H1 (cell line): ENCODE measurements around the gene GLRX. TPM values are rescaled to one million over a fixed set of nuclear protein-coding genes. Genes with fewer than 3 reads are reported as not detected.

Experiments
- CTCF ChIA-PET: fragments of 300-600 bp; sonication (Branson Sonifier 250); formaldehyde crosslinking; loops from one replicate; lab custom pipeline; 2021; ENCODE audit not compliant: partially characterized antibody; lab: Charles Lee
- POLR2A ChIA-PET: fragments of 300-600 bp; sonication (Branson Sonifier 250); formaldehyde crosslinking; loops from one replicate; lab custom pipeline; 2021; ENCODE audit warnings: inconsistent platforms; ENCODE audit not compliant: partially characterized antibody; lab: Charles Lee
- DNase-seq, 2 experiments: peaks; one replicate each; pipeline versions ENCODE4 v3.0.0 to v3.0.0-alpha.2; 2010 to 2022; ENCODE audit warnings: low spot score in 2 of 2, low read depth in 1 of 2, mixed read lengths in 1 of 2
- FAIRE-seq: peaks from 2 replicates; lab custom pipeline; 2011; peaks lifted over from hg19 to GRCh38; lab: Jason Lieb, UNC
- H2AFZ ChIP-seq: 2 replicates; pipeline ENCODE4 v1.8.1; 2012; ENCODE audit warnings: low read length, inconsistent platforms
- H2AK5ac ChIP-seq: 2 replicates; pipeline ENCODE4 v1.6.1; 2013; ENCODE audit warnings: low read depth, low read length
- H2BK120ac ChIP-seq: replicated peaks from 2 replicates; pipeline ENCODE3; 2013; ENCODE audit warnings: low read depth, low read length, inconsistent platforms
- H2BK12ac ChIP-seq: 2 replicates; pipeline ENCODE4 v1.6.1; 2013; ENCODE audit warnings: low read depth, low read length
- H2BK15ac ChIP-seq: 2 replicates; pipeline ENCODE4 v1.6.1; 2013; ENCODE audit warnings: low read length
- H2BK20ac ChIP-seq: 2 replicates; pipeline ENCODE4 v1.6.1; 2013; ENCODE audit warnings: low read length
- H2BK5ac ChIP-seq: 2 replicates; pipeline ENCODE4 v1.6.1; 2013; ENCODE audit warnings: low read depth, low read length
- H3K14ac ChIP-seq: 2 replicates; pipeline ENCODE4 v1.6.1; 2013; ENCODE audit warnings: inconsistent platforms; ENCODE audit not compliant: insufficient read length
- H3K18ac ChIP-seq: 2 replicates; pipeline ENCODE4 v1.6.1; 2013; ENCODE audit warnings: low read length; ENCODE audit errors: extremely low read depth
- H3K23ac ChIP-seq: 2 replicates; pipeline ENCODE4 v1.6.1; 2013; ENCODE audit warnings: inconsistent platforms; ENCODE audit not compliant: insufficient read length
- H3K23me2 ChIP-seq: 2 replicates; pipeline ENCODE4 v1.6.1; 2013; ENCODE audit warnings: low read depth, low read length
- H3K27ac ChIP-seq: 2 replicates; pipeline ENCODE4 v1.6.1; 2011; ENCODE audit warnings: low read depth, low read length, inconsistent platforms
- H3K27me3 ChIP-seq, 4 experiments: replicated peaks in 1 of 4; 1 replicate in 1 of 4; 2 replicates in 3 of 4; pipeline versions ENCODE4 v1.6.1 to v1.8.1; 2011 to 2013; ENCODE audit warnings: low read length in 3 of 4, mild to moderate bottlenecking in 3 of 4, inconsistent platforms in 2 of 4, mixed read lengths in 2 of 4, moderate library complexity in 1 of 4; ENCODE audit not compliant: control insufficient read depth in 3 of 4, insufficient read depth in 3 of 4; ENCODE audit errors: extremely low read depth in 1 of 4
- H3K36me3 ChIP-seq, 4 experiments: 2 replicates each; pipeline versions ENCODE4 v1.6.1 to v1.8.1; 2011 to 2013; ENCODE audit warnings: mild to moderate bottlenecking in 4 of 4, low read length in 3 of 4, moderate library complexity in 2 of 4, control low read depth in 1 of 4, inconsistent platforms in 1 of 4; ENCODE audit not compliant: insufficient read depth in 4 of 4, control insufficient read depth in 2 of 4
- H3K4ac ChIP-seq: replicated peaks from 2 replicates; pipeline ENCODE3; 2013; ENCODE audit warnings: low read length, low read depth, mixed read lengths, inconsistent platforms; ENCODE audit not compliant: insufficient read length
- H3K4me1 ChIP-seq, 4 experiments: replicated peaks in 1 of 4; 1 replicate in 1 of 4; 2 replicates in 3 of 4; pipeline versions ENCODE4 v1.6.1 to v1.8.1; 2011 to 2013; ENCODE audit warnings: low read length in 3 of 4, inconsistent platforms in 2 of 4, mixed read lengths in 1 of 4; ENCODE audit not compliant: insufficient read depth in 4 of 4, control insufficient read depth in 3 of 4
- H3K4me2 ChIP-seq, 2 experiments: 2 replicates each; pipeline versions ENCODE4 v1.6.1 to v1.8.1; 2011 to 2013; ENCODE audit warnings: low read depth in 2 of 2, low read length in 2 of 2, control low read depth in 1 of 2, inconsistent platforms in 1 of 2, mild to moderate bottlenecking in 1 of 2; ENCODE audit not compliant: insufficient read depth in 1 of 2
- H3K4me3 ChIP-seq, 4 experiments: fragments of 200-600, 300-600 bp in 1 of 4; sonication (generic), shearing (Covaris generic), sonication (Bioruptor Twin) in 1 of 4; 2 replicates each; pipeline versions ENCODE4 v1.5.1 to v1.8.1; 2011 to 2016; ENCODE audit warnings: low read length in 4 of 4, low read depth in 3 of 4, control low read depth in 2 of 4, inconsistent platforms in 2 of 4, mild to moderate bottlenecking in 2 of 4, mixed read lengths in 1 of 4, moderate library complexity in 1 of 4; ENCODE audit not compliant: insufficient read depth in 2 of 4; ENCODE audit errors: extremely low read depth in 1 of 4
- H3K56ac ChIP-seq: replicated peaks from 2 replicates; pipeline ENCODE3; 2013; ENCODE audit warnings: low read depth, mild to moderate bottlenecking, mixed read lengths, low read length, inconsistent platforms; ENCODE audit not compliant: insufficient read length
- H3K79me1 ChIP-seq: 2 replicates; pipeline ENCODE4 v1.6.1; 2013; ENCODE audit warnings: low read depth, low read length, control low read depth
- H3K79me2 ChIP-seq, 2 experiments: 2 replicates each; pipeline versions ENCODE4 v1.6.1 to v1.8.1; 2012 to 2013; ENCODE audit warnings: low read length in 2 of 2, mild to moderate bottlenecking in 2 of 2, inconsistent platforms in 1 of 2; ENCODE audit not compliant: insufficient read depth in 2 of 2, control insufficient read depth in 1 of 2
- H3K9ac ChIP-seq, 4 experiments: replicated peaks in 1 of 4; 1 replicate in 1 of 4; 2 replicates in 3 of 4; pipeline versions ENCODE4 v1.6.1 to v1.8.1; 2011 to 2013; ENCODE audit warnings: low read depth in 3 of 4, low read length in 3 of 4, control low read depth in 2 of 4, mild to moderate bottlenecking in 2 of 4, moderate library complexity in 2 of 4, inconsistent platforms in 1 of 4; ENCODE audit errors: extremely low read depth in 1 of 4
- H3K9me3 ChIP-seq, 2 experiments: 2 replicates each; pipeline versions ENCODE4 v1.6.1 to v1.8.1; 2012 to 2013; ENCODE audit warnings: mild to moderate bottlenecking in 2 of 2, moderate library complexity in 2 of 2, control low read depth in 1 of 2, inconsistent platforms in 1 of 2, low read depth in 1 of 2, low read length in 1 of 2, mixed read lengths in 1 of 2; ENCODE audit not compliant: insufficient read depth in 2 of 2
- H4K20me1 ChIP-seq, 2 experiments: replicated peaks in 1 of 2; 2 replicates each; pipeline versions ENCODE3 to v1.8.1; 2011 to 2013; ENCODE audit warnings: inconsistent platforms in 2 of 2, low read length in 2 of 2, mild to moderate bottlenecking in 1 of 2; ENCODE audit not compliant: insufficient read depth in 2 of 2, control insufficient read depth in 1 of 2
- H4K5ac ChIP-seq: 2 replicates; pipeline ENCODE4 v1.6.1; 2013; ENCODE audit warnings: low read length, low read depth, mixed read lengths, inconsistent platforms; ENCODE audit not compliant: insufficient read length
- H4K8ac ChIP-seq: 2 replicates; pipeline ENCODE4 v1.8.0; 2013; ENCODE audit warnings: mild to moderate bottlenecking, moderate library complexity, low read length, inconsistent platforms; ENCODE audit not compliant: insufficient read depth; ENCODE audit errors: extremely low read depth
- H4K91ac ChIP-seq: replicated peaks from 2 replicates; pipeline ENCODE3; 2013; ENCODE audit warnings: low read length, mixed read lengths, inconsistent platforms; ENCODE audit not compliant: insufficient read length
- ATF2 ChIP-seq: IDR thresholded peaks from 2 replicates; pipeline ENCODE4 v1.6.1; 2012; ENCODE audit warnings: low read length, inconsistent platforms
- BACH1 ChIP-seq: IDR thresholded peaks from 2 replicates; pipeline ENCODE4 v1.6.1; 2012; ENCODE audit warnings: low read length, improper control_type of control experiment
- CHD2 ChIP-seq: IDR thresholded peaks from 2 replicates; pipeline ENCODE4 v1.6.1; 2012; ENCODE audit warnings: low read length, improper control_type of control experiment
- KDM1A ChIP-seq: fragments of 200-600, 300-600 bp; sonication (generic); IDR thresholded peaks from 2 replicates; pipeline ENCODE4 v1.7.1; 2016; ENCODE audit warnings: mild to moderate bottlenecking, low read length, borderline replicate concordance
- PHF8 ChIP-seq: fragments of 200-600 bp; sonication (generic); conservative IDR thresholded peaks from 2 replicates; pipeline ENCODE4 v1.7.1; 2012; ENCODE audit warnings: low read depth, mild to moderate bottlenecking, inconsistent platforms, low read length, moderate library complexity
- RNF2 ChIP-seq: fragments of 200-900, 300-1000 bp; sonication (generic); IDR thresholded peaks from 2 replicates; pipeline ENCODE4 v1.7.1; 2016; ENCODE audit warnings: borderline replicate concordance, low read depth, mild to moderate bottlenecking, antibody characterized with exemption, low read length; ENCODE audit not compliant: poor library complexity, severe bottlenecking; ENCODE audit errors: missing control alignments
- SP4 ChIP-seq: IDR thresholded peaks from 2 replicates; pipeline ENCODE4 v1.6.1; 2012; ENCODE audit warnings: low read length, inconsistent platforms
- SRF ChIP-seq: IDR thresholded peaks from 2 replicates; pipeline ENCODE4 v1.6.1; 2011; ENCODE audit warnings: mild to moderate bottlenecking, low read depth, low read length, moderate library complexity
- TBP ChIP-seq: IDR thresholded peaks from 2 replicates; pipeline ENCODE4 v1.6.1; 2011; ENCODE audit warnings: low read depth, low read length, improper control_type of control experiment
- TEAD4 ChIP-seq: IDR thresholded peaks from 2 replicates; pipeline ENCODE4 v1.6.1; 2012; ENCODE audit warnings: low read depth, low read length, inconsistent platforms, mixed read lengths
- USF2 ChIP-seq: IDR thresholded peaks from 2 replicates; pipeline ENCODE4 v1.6.1; 2011; ENCODE audit warnings: low read length, improper control_type of control experiment
- ZNF274 ChIP-seq: IDR thresholded peaks from 2 replicates; pipeline ENCODE4 v1.7.0; 2012; ENCODE audit warnings: low read length, borderline replicate concordance; ENCODE audit errors: extremely low read depth
- WGBS, 2 experiments: shearing (Covaris generic) in 1 of 2; methylation state at CpG; one replicate each; pipeline versions ENCODE4 v1.1.6 to v1.1.7; 2013 to 2015; ENCODE audit warnings: low lambda C conversion rate in 2 of 2, mixed read lengths in 2 of 2, inconsistent platforms in 1 of 2, low coverage in 1 of 2, missing lambda C conversion rate in 1 of 2; ENCODE audit not compliant: insufficient replicate concordance in 2 of 2, insufficient coverage in 1 of 2, insufficient read length in 1 of 2; ENCODE audit errors: extremely low coverage in 1 of 2, missing lambda C conversion rate in 1 of 2; 5-methylcytosine and 5-hydroxymethylcytosine counted together
- polyA plus RNA-seq, 7 experiments: library from polyadenylated mRNA; depleted of rRNA in 3 of 7; stranded (reverse) in 5 of 7; unstranded in 2 of 7; fragments of >200 nt in 5 of 7; fragments of 200-250 nt in 2 of 7; gene quantifications; 1 replicate in 5 of 7; 2 replicates in 1 of 7; 4 replicates in 1 of 7; pipeline versions ENCODE4 v1.2.1 to v1.2.3, GENCODE V29; 2011 to 2013; ENCODE audit warnings: missing spikeins in 2 of 7, mixed read lengths in 2 of 7
- total RNA-seq: library from RNA; stranded (reverse); fragmentation: NEBNext Ultra II Directional; extraction: Animal tissue kit (Norgen Biotek cat#: 25700); gene quantifications from 2 replicates; pipeline ENCODE4 v1.2.1, GENCODE V29; 2021

The GLRX gene
- total and polyA plus RNA-seq, 2 of the 8 experiments (the other 6 are each of a cell fraction or from before 2014, with no cell fraction given): 22.9 to 31.2 TPM

GRCh38 chr5:95768731-95769130, 53.8 kb downstream of the GLRX start:
- WGBS, 2 experiments: 87% methylated on average over 9 of the region's 9 CpGs; no CpG with 5 or more reads in 1 of the 2 experiments
- DNase-seq (no peak), FAIRE-seq (no peak)
- H4K5ac ChIP-seq: no peak overlapping the region
- no peak overlapping the region for H2BK12ac ChIP-seq
- H2AFZ ChIP-seq: no peak overlapping the region
- H4K8ac ChIP-seq: no peak overlapping the region
- no peak overlapping the region for H2BK5ac ChIP-seq
- H3K27me3 ChIP-seq: peaks cover 0 to 1% (median 0%) of the 10 kb centered on the region in 4 experiments; a peak in 1 of 7 replicates
- no peak overlapping the region for H3K23ac ChIP-seq
- no peaks in the 10 kb centered on the region for H3K9me3 ChIP-seq
- H3K14ac ChIP-seq: no peak overlapping the region
- no peak overlapping the region for H3K4me2 ChIP-seq
- H3K9ac ChIP-seq: no peak overlapping the region
- H3K79me2 ChIP-seq: no peaks in the 10 kb centered on the region
- no peaks in the 10 kb centered on the region for H3K23me2 ChIP-seq
- no peaks in the 10 kb centered on the region for H3K79me1 ChIP-seq
- no peak overlapping the region for H3K4ac ChIP-seq
- no peak overlapping the region for H2BK120ac ChIP-seq
- H3K36me3 ChIP-seq: no peaks in the 10 kb centered on the region
- H3K18ac ChIP-seq: no peak overlapping the region
- H2AK5ac ChIP-seq: no peak overlapping the region
- no peak overlapping the region for H2BK20ac ChIP-seq
- H3K4me1 ChIP-seq: no peaks in the 10 kb centered on the region
- ChIA-PET CTCF (interaction anchor here (0.6 to 4.1 kb wide), 13 partner anchors 9 to 124 kb away, joined by 3 to 16 read pairs (median 4); no protein-coding TSS in a partner anchor), POLR2A (no interaction called here)
- H2BK15ac ChIP-seq: no peak overlapping the region
- no peak overlapping the region for H3K56ac ChIP-seq
- no peaks in the 10 kb centered on the region for H4K20me1 ChIP-seq
- no peak overlapping the region for H4K91ac ChIP-seq
- no peak overlapping the region for H3K4me3 ChIP-seq
- no peak overlapping the region for H3K27ac ChIP-seq
- TF ChIP-seq BACH1: no peak
- TF ChIP-seq TBP: no peak
- TF ChIP-seq ZNF274: no peak
- TF ChIP-seq TEAD4: no peak
- TF ChIP-seq SP4: no peak
- no peak for TF ChIP-seq KDM1A
- TF ChIP-seq PHF8: no peak
- TF ChIP-seq USF2: no peak
- TF ChIP-seq SRF: no peak
- TF ChIP-seq ATF2: no peak
- TF ChIP-seq RNF2: no peak
- TF ChIP-seq CHD2: no peak
